HUES64 (cell line): ENCODE data around the gene GUCA1A.

Experiments
- H3K27ac ChIP-seq: 2 replicates; pipeline ENCODE4 v1.7.0; 2013; ENCODE audit warnings: low read depth, low read length, inconsistent platforms
- H3K27me3 ChIP-seq: 2 replicates; pipeline ENCODE4 v1.6.1; 2013; ENCODE audit warnings: mild to moderate bottlenecking, low read length; ENCODE audit not compliant: insufficient read depth
- H3K36me3 ChIP-seq: 2 replicates; pipeline ENCODE4 v1.6.1; 2013; ENCODE audit warnings: mild to moderate bottlenecking, low read length; ENCODE audit not compliant: insufficient read depth
- H3K4me1 ChIP-seq: 2 replicates; pipeline ENCODE4 v1.6.1; 2013; ENCODE audit warnings: mild to moderate bottlenecking, low read length, moderate library complexity; ENCODE audit not compliant: insufficient read depth
- H3K4me3 ChIP-seq: 2 replicates; pipeline ENCODE4 v1.5.1; 2013; ENCODE audit warnings: mild to moderate bottlenecking, low read length, moderate library complexity
- H3K9ac ChIP-seq: 2 replicates; pipeline ENCODE4 v1.6.1; 2013; ENCODE audit warnings: mild to moderate bottlenecking, low read depth, low read length
- H3K9me3 ChIP-seq: 2 replicates; pipeline ENCODE4 v1.6.1; 2013; ENCODE audit warnings: low read depth, low read length; ENCODE audit not compliant: insufficient read depth
- WGBS: fragments of 150-250, 120-280 bp; methylation state at CpG from one replicate; pipeline ENCODE4 v1.1.7; 2013; ENCODE audit warnings: missing lambda C conversion rate; 5-methylcytosine and 5-hydroxymethylcytosine counted together

The GUCA1A gene

GRCh38 chr6:42226161-42226611 lies 53.0 kb downstream of the GUCA1A start:
- Histone ChIP-seq H3K4me1 (peaks cover 12% of the 10 kb centered on the region; the same call in 1 of the 2 replicates), H3K27me3 (no peaks in the 10 kb centered on the region), H3K9ac (no peak overlapping the region), H3K27ac (peak overlapping the region; percentile 47; the same call in 1 of the 2 replicates), H3K4me3 (no peak overlapping the region), H3K9me3 (no peaks in the 10 kb centered on the region), H3K36me3 (peaks cover 28% of the 10 kb centered on the region)
- 83% methylated on average over 3 of the region's 3 CpGs for WGBS

DNA sequence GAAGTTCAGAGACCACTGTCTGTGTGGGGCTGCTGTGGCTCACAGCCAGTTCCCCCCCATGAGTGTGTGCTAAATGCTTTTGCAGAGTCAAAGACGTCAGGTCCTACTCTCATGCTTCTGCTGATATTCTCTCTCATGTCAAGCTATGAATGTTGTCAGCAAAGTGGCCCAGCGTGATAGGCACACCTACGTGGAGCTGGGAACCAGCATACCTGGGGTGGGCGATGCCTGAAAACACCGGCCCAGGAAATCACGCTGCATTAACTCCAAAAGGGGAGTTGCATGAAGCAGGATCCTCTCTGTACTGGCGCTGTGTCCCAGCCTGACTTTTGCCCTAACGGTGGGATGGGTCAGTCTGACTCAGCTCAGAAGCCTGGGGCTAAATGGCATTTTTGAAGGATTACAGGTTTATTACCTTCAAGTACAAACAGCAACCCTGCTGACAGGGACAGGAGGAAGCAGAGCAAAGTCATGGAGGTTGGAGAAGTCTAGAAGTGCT lies 53.5 kb downstream of the GUCA1A start:
- no peaks in the 10 kb centered on the region for H3K9me3 ChIP-seq
- H3K4me1 ChIP-seq: peaks cover 12% of the 10 kb centered on the region; the same call in 1 of the 2 replicates
- 0 out of 2 replicates have a peak overlapping the region, but pooled peaks have one; percentile 22 for H3K9ac ChIP-seq
- H3K4me3 ChIP-seq: no peak overlapping the region
- peak overlapping the region; percentile 47; the same call in 1 of the 2 replicates for H3K27ac ChIP-seq
- H3K36me3 ChIP-seq: peaks cover 33% of the 10 kb centered on the region
- WGBS: 55% methylated on average over 8 of the region's 8 CpGs
- H3K27me3 ChIP-seq: no peaks in the 10 kb centered on the region

- H3K4me1 ChIP-seq: peaks cover 12% of the 10 kb centered on the region; the same call in 1 of the 2 replicates
- no peaks in the 10 kb centered on the region for H3K27me3 ChIP-seq
- H3K27ac ChIP-seq: peak overlapping the region; percentile 37; the same call in 1 of the 2 replicates
- no peaks in the 10 kb centered on the region for H3K9me3 ChIP-seq
- 0 out of 2 replicates have a peak overlapping the region, but pooled peaks have one; percentile 22 for H3K9ac ChIP-seq
- 88% methylated on average over 9 of the region's 9 CpGs for WGBS
- no peak overlapping the region for H3K4me3 ChIP-seq
- H3K36me3 ChIP-seq: peaks cover 40% of the 10 kb centered on the region
Measured at GRCh38 chr6:42227173-42227850, 54.1 kb downstream of the GUCA1A start.

GRCh38 chr6:42228305-42228704 lies 55.1 kb downstream of the GUCA1A start:
- Histone ChIP-seq H3K36me3 (peaks cover 47% of the 10 kb centered on the region), H3K4me3 (no peak overlapping the region), H3K9ac (no peak overlapping the region), H3K27ac (no peak overlapping the region), H3K27me3 (no peaks in the 10 kb centered on the region), H3K4me1 (peaks cover 12% of the 10 kb centered on the region; the same call in 1 of the 2 replicates), H3K9me3 (no peaks in the 10 kb centered on the region)
- WGBS: 95% methylated on average over 15 of the region's 15 CpGs
